Skin epidermis (tissue), 12 donors: Measurements from ENCODE around the gene CMTM8.
A peak's percentile ranks its signal among the peaks of the same experiment; 100 is the strongest.
"Not testable (repeated sequence)": the region's sequence is repeated elsewhere in the genome, so short reads cannot be mapped to it uniquely, and the experiment has no call there.

ENCODE experiments used
- H3K27ac ChIP-seq, 21 experiments: fragments of 200-600 bp; sonication (generic) in 11 of 21; one replicate each; pipeline ENCODE4 v1.5.0; 2020; ENCODE audit warnings: mild to moderate bottlenecking in 3 of 21, inconsistent platforms in 2 of 21, moderate library complexity in 2 of 21
- H3K4me3 ChIP-seq, 7 experiments: fragments of 200-600 bp; sonication (generic) in 2 of 7; one replicate each; pipeline ENCODE4 v1.5.0; 2020; ENCODE audit warnings: inconsistent platforms in 2 of 7, mild to moderate bottlenecking in 2 of 7, moderate library complexity in 1 of 7

CMTM8 gene

DNA sequence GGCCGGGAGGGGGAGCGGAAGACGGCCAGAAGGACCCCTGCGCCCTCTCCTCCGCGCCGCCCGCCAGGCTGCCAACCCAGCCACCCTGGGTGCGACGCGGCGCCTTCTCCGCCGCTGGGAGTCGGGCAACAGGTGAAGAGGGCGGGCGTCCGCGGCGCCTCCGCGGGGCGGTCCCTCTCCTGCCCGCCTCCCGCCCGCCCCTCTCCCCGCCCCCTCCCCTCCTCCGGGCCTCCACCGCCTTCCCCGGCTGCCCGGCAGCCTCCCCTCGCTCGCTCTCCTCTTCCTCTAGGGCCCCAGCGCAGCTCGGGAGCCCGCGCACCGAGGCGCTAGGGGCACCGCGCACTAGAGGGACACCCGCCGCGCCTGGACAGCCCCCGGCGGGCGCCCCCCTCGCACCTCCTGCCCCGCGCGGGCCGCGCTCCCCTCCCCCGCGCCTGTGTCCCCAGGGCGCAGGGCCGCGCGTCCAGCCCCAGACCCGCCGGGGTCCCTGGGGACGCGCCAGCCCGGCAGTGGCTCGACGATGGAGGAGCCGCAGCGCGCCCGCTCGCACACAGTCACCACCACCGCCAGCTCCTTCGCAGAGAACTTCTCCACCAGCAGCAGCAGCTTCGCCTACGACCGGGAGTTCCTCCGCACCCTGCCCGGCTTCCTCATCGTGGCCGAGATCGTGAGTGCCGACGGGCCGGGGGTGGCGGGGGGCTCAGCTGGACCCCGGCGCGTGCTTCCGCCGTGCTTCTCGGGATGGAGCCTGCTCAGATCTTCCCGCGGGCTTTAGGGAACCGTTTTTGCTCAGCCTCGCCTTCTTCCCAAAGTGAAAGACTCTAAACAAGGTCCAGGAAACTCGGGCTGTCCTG lies at the start of gene CMTM8:
TSS of gene CMTM8 (plus strand) at position 228 of the 854 bp plus-strand sequence. CDS start at position 521, 293 bp downstream.
- Histone ChIP-seq H3K4me3 (peak within 1 kb of the TSS; percentile 58 to 84 (median 66)), H3K27ac (peak within 1 kb of the TSS in 20 of 21 experiments; percentile 17 to 80 (median 68))

DNA sequence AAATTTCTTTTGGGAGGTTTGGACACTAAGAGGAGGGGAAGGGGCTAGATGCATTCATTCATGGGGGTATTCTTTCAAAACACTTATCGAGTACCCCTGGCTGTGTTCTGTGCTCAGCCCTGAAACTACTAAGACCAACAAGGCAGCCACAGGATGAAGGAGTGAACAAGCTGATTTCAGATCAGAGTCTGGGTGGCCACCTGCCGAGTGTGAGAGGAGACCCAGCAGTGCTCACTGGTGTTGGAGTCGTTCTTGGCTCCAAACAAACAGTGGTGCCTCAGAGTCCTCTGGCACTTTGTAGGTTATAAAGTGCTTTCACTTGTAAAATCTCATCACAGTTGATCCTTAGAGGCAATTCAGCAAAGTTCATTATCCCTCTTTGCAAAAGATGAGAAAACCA lies 48.8 kb upstream of the CMTM8 start:
- Histone ChIP-seq H3K4me3 (no peak overlapping the region), H3K27ac (no peak overlapping the region)

- not testable (repeated sequence) for H3K4me3 ChIP-seq, H3K27ac ChIP-seq
Observed at GRCh38 chr3:32190556-32190955, 47.9 kb upstream of the CMTM8 start.

DNA sequence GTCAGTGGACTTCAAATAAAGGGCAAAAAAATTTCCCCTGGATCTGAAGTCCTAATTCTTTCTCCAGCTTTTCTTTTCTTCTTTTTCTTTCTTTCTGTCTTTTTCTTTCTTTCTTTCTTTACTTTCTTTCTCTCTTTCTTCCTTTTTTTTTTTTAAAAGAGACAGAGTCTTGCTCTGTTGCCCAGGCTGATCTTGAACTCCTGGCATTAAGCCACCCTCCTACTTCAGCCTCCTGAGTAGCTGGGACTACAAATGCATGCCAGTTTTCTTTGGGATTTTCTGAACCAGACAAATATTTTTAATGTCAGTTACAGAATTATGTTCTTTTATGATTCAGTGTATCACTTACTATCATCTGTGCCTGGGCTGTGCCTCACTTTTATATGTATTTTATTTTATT lies 45.4 kb upstream of the CMTM8 start:
- H3K4me3 ChIP-seq: no peak overlapping the region
- no peak overlapping the region for H3K27ac ChIP-seq

DNA sequence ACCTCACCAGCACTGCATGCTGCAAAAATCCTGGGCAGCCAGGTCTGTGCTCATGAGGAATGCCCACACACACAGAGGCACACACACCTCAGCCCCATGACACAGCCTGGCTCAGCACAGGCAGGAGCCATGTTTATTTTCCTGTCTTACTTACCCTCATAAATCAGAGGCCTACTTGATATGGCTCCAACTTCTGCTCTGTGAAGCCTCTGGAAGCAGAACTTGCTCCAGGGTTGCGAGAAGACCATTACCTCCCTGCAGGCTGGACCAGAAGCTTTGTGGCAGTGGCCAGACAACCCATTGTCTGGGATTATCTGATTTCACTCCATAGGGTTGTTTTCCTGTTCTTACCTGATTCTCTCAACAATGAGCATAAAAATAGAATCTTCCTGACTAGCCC lies 43.8 kb upstream of the CMTM8 start:
- Histone ChIP-seq H3K4me3 (no peak overlapping the region), H3K27ac (no peak overlapping the region)

DNA sequence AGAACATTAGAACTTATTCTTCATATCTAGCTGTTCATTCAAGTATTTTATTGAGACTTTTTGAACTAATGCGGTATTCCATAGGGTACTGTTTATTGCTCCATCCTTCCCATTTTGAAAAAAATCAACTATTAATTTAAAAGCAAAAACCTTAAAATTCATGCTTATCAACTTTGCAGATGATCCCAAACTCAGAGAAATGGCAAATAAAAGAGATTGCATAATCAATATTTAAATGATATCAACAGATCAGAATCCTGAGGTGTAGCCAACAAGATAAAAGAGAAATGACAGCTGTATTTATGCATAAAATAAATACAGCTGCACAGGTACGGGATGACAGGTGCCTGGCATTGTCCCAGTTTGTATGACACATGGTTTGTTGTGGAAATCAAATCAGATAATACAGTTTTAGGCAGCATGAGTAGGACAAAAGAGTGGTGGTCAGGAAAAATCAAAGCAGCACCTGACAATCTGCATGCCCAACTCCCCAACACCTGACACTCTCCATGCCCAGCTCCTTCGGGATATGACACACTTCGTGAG lies 42.4 kb upstream of the CMTM8 start:
- H3K27ac ChIP-seq: no peak overlapping the region
- H3K4me3 ChIP-seq: no peak overlapping the region

GRCh38 chr3:32197991-32198390 lies 40.5 kb upstream of the CMTM8 start:
- no peak overlapping the region for H3K27ac ChIP-seq
- no peak overlapping the region for H3K4me3 ChIP-seq

DNA sequence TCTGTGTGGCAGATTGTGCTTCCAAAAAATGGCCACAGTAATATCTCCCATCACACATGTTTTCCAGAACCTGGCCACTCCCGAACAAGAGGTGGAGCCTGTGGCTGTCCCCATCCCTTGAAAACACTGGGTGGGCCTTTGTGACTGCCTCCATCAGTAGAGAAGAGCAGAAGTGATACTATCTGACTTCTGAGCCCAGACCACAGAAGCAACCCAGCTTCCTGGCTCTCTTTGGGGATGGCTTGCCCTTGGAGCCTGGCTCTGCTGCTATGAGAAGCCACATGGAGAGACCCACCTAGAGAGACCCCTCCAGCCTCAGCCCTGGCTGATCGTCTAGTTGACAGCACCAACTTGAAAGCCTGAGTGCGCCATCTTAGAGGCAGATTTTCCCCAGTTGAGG lies 39.8 kb upstream of the CMTM8 start:
- Histone ChIP-seq H3K27ac (no peak overlapping the region), H3K4me3 (no peak overlapping the region)

- no peak overlapping the region for H3K4me3 ChIP-seq
Observed at GRCh38 chr3:32200490-32200889, 38.0 kb upstream of the CMTM8 start.

DNA sequence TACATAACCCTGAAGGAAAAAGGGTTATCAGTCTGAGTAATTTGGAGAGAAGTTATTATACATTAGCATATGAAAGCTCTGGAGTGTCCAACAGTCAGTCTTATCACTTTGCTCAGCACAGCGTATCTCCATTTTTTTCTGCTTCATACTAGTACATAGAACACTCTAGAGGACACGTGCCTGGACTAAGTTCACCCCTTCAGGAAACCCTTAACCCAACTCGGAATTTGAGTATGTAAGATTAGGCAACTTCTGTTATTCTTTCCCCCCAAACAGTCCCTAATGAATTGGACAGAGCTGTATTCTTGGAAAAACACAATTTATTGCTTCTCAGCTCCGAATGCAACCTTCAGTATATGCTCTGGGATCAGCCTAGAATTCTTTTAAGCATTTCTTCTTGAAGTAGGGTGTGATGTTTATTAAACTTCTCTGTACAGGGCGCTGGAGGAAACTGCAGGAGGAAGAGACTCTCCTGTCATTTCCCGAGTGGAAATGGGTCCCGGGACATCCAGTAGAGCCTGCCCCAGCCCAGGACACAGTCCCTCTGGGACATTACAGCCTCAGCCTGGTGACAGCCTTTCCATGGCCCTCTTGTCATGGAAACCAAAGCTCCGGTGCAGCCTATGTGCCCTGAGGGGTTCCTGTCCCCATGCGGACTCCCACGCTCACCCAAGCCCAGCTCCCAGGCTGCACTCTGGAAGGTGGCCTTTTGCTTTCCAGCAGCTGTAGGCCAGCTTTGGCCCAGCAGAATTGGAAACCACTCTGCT lies 37.3 kb upstream of the CMTM8 start:
- no peak overlapping the region for H3K27ac ChIP-seq
- H3K4me3 ChIP-seq: no peak overlapping the region

More at GRCh38 chr3:32200490-32200889, 38.0 kb upstream of the CMTM8 start:
- H3K27ac ChIP-seq: no peak overlapping the region

DNA sequence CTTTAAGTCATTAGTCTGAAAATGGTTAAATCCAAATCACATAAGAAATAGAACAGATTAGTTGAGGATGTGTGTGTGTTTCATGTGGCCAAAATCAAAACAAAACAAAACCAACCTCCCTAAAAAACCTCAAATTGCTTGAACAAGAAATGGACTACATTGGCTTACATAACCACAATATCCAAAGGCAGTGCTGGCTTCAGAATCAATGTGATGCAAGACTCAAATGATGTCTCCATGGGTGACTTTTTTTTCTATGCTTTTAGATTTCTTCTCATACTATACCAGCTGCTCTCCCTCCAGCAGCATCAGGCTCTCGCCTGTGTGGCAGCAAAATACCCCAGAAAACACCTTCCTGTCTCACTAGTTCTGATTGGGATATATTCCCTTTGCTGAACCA lies 36.0 kb upstream of the CMTM8 start:
- Histone ChIP-seq H3K27ac (no peak overlapping the region), H3K4me3 (no peak overlapping the region)

GRCh38 chr3:32203854-32204253 lies 34.6 kb upstream of the CMTM8 start:
- H3K27ac ChIP-seq: no peak overlapping the region
- no peak overlapping the region for H3K4me3 ChIP-seq

DNA sequence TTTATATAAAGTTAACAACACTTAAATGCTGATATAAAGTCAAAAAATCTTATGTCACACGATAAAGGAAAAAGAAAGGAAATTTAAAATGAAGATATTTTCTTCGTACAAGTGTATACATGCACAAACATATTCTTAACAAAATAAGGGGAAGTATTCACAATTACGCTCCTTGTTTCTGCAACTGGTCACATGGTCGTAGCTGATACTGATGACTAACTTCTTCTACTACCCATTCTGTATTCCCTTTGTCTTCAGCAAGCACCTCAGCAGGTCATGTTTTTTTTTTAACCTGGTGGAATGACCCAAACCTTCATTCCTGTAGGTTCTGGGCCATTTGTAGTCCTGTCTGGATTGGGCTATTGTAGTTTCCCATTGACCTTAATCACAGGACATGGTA lies 30.0 kb upstream of the CMTM8 start:
- H3K4me3 ChIP-seq: no peak overlapping the region

DNA sequence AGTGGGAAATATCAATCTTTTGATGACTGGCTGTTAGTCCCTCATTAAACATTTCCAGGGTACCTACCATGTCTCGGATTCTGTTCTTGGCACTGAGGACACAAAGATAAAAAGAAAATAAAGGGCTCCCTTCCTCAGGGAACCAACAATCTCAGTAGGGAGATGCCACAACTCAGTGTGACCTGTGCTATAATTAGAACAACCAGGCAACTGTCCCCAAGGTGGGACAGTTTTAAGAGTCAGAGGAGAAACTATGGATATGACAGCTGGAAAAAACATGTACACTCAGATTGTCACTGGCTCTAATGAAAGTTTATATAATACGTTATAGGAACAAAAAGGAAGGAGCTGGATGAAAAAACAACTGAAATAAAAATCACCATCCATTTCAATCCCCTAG lies 23.3 kb upstream of the CMTM8 start:
- no peak overlapping the region for H3K27ac ChIP-seq
- no peak overlapping the region for H3K4me3 ChIP-seq

More for the DNA sequence above, 30.0 kb upstream of the CMTM8 start:
- no peak overlapping the region for H3K27ac ChIP-seq

- H3K27ac ChIP-seq: no peak overlapping the region
Observed at GRCh38 chr3:32216172-32216783, 22.2 kb upstream of the CMTM8 start.

GRCh38 chr3:32217339-32217738 lies 21.1 kb upstream of the CMTM8 start:
- Histone ChIP-seq H3K4me3 (no peak overlapping the region), H3K27ac (no peak overlapping the region)

More at GRCh38 chr3:32216172-32216783, 22.2 kb upstream of the CMTM8 start:
- no peak overlapping the region for H3K4me3 ChIP-seq

- Histone ChIP-seq H3K27ac (no peak overlapping the region), H3K4me3 (no peak overlapping the region)
Observed at GRCh38 chr3:32219537-32219936, 18.9 kb upstream of the CMTM8 start.

- Histone ChIP-seq H3K4me3 (no peak overlapping the region), H3K27ac (no peak overlapping the region)
Observed at GRCh38 chr3:32220006-32220405, 18.5 kb upstream of the CMTM8 start.

GRCh38 chr3:32222950-32223349 lies 15.5 kb upstream of the CMTM8 start:
- Histone ChIP-seq H3K27ac (no peak overlapping the region), H3K4me3 (no peak overlapping the region)

GRCh38 chr3:32224016-32224516 lies 14.4 kb upstream of the CMTM8 start:
- Histone ChIP-seq H3K4me3 (no peak overlapping the region), H3K27ac (no peak overlapping the region)
